ENCODE measurements around the gene ATP2A3.
"Not testable (repeated sequence)": the region's sequence is repeated elsewhere in the genome, so short reads cannot be mapped to it uniquely, and the experiment has no call there.

The ATP2A3 gene

GRCh38 chr17:3952186-3952585 is 12.1 kb downstream of the ATP2A3 start:
- DNase-seq, result no peak

GRCh38 chr17:3951420-3951819 is 12.8 kb downstream of the ATP2A3 start:
- DNase-seq, result no peak

- DNase-seq, result no peak
Measured at GRCh38 chr17:3951003-3951402, 13.2 kb downstream of the ATP2A3 start.

- no peak for DNase-seq
Measured at GRCh38 chr17:3950584-3950983, 13.7 kb downstream of the ATP2A3 start.

- DNase-seq, result no peak
Measured at GRCh38 chr17:3949418-3949817, 14.8 kb downstream of the ATP2A3 start.

- DNase-seq, result not testable (repeated sequence)
Measured at GRCh38 chr17:3948551-3948950, 15.7 kb downstream of the ATP2A3 start.

- DNase-seq, result no peak
Measured at GRCh38 chr17:3947318-3947810, 16.9 kb downstream of the ATP2A3 start.

- DNase-seq, result no peak
Measured at GRCh38 chr17:3946711-3947235, 17.5 kb downstream of the ATP2A3 start.

GRCh38 chr17:3944485-3945388 is 19.5 kb downstream of the ATP2A3 start:
- DNase-seq, result no peak

GRCh38 chr17:3943240-3943891 is 20.9 kb downstream of the ATP2A3 start:
- DNase-seq, result no peak

GRCh38 chr17:3940965-3941698 is 23.1 kb downstream of the ATP2A3 start:
- DNase-seq, result no peak

GRCh38 chr17:3937359-3937758 is 26.9 kb downstream of the ATP2A3 start:
- DNase-seq, result no peak

- DNase-seq, result no peak
Measured at GRCh38 chr17:3935825-3936355, 28.3 kb downstream of the ATP2A3 start.

- peak; percentile 32 for DNase-seq
Measured at GRCh38 chr17:3935140-3935542, 29.1 kb downstream of the ATP2A3 start.

GRCh38 chr17:3929764-3930163 is 34.5 kb downstream of the ATP2A3 start:
- DNase-seq, result no peak

GRCh38 chr17:3929181-3929580 is 35.1 kb downstream of the ATP2A3 start:
- DNase-seq, result no peak

GRCh38 chr17:3928406-3928805 is 35.8 kb downstream of the ATP2A3 start:
- DNase-seq, result no peak

- DNase-seq, result no peak
Measured at GRCh38 chr17:3927628-3928340, 36.5 kb downstream of the ATP2A3 start.

GRCh38 chr17:3926860-3927627 is 37.2 kb downstream of the ATP2A3 start:
- DNase-seq, result no peak

- DNase-seq, result no peak
Measured at GRCh38 chr17:3925684-3926485, 38.4 kb downstream of the ATP2A3 start.
